ENCODE data around the gene RAB35. TPM values are rescaled to one million over a fixed set of nuclear protein-coding genes. Genes with fewer than 3 reads are reported as not detected.

RAB35 gene
- total and polyA plus RNA-seq, 2 experiments from 2014 or later: 9.9 to 16.9 TPM

DNA sequence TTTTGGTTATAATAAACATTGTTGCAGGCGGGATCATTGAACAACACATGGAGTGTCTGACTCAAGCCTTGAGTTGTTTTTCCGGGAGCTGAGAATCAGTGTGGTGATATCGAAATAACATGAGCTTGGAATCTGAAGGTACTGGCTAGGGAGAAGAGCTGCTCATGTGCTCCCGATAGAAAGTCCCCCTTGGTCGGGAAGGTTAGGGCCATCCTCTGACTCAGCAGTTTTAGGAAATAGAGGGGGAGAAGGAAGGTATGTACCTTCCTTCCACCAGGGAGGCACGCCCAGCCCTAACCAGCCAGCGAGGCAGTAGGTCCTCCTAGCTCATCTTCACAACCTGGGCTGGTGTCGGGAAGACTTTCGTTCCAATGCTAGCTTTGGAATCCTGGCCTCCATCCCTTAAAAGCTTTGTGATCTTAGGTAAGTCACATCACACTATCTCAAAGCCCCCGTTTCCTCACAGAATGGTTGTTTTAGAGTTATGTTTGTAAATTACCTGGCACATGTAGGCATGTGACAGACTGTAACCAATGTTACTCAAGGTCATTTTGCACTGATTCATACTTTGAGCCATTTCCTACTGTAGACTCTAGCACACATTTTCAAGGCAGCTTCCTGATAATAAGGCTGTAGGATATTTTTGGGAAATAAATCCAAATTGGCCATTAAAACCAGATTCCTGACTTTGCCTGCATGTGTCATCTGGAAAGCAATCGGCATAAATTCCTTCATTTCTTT lies 1.9 kb upstream of the RAB35 start (continued):
- TF ChIP-seq EZH2 (IDR thresholded peaks at IDR 0.05; ENCODE audit: low read depth, unreplicated experiment) (no peak), NANOG (IDR thresholded peaks at IDR 0.05; ENCODE audit: borderline replicate concordance) (no peak), CREB1 (CRISPR knock-in tag; IDR thresholded peaks at IDR 0.05; ENCODE audit: low read depth) (no peak), ZNF331 (CRISPR knock-in tag; IDR thresholded peaks at IDR 0.05; ENCODE audit: low read depth) (no peak), EZH2phosphoT487 (IDR thresholded peaks at IDR 0.05; ENCODE audit: unreplicated experiment) (no peak), JUNB (IDR thresholded peaks at IDR 0.05; ENCODE audit: unreplicated experiment) (no peak)
- TF ChIP-seq, protein P1, sequence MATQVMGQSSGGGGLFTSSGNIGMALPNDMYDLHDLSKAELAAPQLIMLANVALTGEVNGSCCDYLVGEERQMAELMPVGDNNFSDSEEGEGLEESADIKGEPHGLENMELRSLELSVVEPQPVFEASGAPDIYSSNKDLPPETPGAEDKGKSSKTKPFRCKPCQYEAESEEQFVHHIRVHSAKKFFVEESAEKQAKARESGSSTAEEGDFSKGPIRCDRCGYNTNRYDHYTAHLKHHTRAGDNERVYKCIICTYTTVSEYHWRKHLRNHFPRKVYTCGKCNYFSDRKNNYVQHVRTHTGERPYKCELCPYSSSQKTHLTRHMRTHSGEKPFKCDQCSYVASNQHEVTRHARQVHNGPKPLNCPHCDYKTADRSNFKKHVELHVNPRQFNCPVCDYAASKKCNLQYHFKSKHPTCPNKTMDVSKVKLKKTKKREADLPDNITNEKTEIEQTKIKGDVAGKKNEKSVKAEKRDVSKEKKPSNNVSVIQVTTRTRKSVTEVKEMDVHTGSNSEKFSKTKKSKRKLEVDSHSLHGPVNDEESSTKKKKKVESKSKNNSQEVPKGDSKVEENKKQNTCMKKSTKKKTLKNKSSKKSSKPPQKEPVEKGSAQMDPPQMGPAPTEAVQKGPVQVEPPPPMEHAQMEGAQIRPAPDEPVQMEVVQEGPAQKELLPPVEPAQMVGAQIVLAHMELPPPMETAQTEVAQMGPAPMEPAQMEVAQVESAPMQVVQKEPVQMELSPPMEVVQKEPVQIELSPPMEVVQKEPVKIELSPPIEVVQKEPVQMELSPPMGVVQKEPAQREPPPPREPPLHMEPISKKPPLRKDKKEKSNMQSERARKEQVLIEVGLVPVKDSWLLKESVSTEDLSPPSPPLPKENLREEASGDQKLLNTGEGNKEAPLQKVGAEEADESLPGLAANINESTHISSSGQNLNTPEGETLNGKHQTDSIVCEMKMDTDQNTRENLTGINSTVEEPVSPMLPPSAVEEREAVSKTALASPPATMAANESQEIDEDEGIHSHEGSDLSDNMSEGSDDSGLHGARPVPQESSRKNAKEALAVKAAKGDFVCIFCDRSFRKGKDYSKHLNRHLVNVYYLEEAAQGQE (IDR thresholded peaks at IDR 0.05; ENCODE audit: unreplicated experiment): no peak
- TF ChIP-seq, protein P2, sequence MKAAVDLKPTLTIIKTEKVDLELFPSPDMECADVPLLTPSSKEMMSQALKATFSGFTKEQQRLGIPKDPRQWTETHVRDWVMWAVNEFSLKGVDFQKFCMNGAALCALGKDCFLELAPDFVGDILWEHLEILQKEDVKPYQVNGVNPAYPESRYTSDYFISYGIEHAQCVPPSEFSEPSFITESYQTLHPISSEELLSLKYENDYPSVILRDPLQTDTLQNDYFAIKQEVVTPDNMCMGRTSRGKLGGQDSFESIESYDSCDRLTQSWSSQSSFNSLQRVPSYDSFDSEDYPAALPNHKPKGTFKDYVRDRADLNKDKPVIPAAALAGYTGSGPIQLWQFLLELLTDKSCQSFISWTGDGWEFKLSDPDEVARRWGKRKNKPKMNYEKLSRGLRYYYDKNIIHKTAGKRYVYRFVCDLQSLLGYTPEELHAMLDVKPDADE (IDR thresholded peaks at IDR 0.05): no peak
- TF ChIP-seq, protein P3, sequence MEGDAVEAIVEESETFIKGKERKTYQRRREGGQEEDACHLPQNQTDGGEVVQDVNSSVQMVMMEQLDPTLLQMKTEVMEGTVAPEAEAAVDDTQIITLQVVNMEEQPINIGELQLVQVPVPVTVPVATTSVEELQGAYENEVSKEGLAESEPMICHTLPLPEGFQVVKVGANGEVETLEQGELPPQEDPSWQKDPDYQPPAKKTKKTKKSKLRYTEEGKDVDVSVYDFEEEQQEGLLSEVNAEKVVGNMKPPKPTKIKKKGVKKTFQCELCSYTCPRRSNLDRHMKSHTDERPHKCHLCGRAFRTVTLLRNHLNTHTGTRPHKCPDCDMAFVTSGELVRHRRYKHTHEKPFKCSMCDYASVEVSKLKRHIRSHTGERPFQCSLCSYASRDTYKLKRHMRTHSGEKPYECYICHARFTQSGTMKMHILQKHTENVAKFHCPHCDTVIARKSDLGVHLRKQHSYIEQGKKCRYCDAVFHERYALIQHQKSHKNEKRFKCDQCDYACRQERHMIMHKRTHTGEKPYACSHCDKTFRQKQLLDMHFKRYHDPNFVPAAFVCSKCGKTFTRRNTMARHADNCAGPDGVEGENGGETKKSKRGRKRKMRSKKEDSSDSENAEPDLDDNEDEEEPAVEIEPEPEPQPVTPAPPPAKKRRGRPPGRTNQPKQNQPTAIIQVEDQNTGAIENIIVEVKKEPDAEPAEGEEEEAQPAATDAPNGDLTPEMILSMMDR (conservative IDR thresholded peaks at IDR 0.05; ENCODE audit: low read depth in 2 of 2): no peak

DNA sequence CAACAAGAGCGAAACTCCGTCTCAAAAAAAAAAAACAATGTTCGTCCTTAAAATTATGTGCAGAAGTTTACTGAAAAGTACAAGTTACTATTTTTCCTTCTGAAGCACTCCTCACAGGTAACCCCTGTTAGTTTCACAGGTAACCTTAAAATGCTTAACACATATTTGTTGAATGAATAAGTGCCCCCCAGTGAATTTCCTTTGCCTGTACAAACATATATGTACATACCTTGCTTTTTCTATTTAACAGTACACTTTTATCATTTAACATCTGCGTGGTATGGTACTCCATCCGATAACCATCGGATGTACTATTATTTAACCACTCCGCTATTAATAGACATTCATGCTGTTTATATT lies 1.4 kb upstream of the RAB35 start:
- H3K27me3 Mint-ChIP-seq (ENCODE audit: insufficient read depth, low read depth, poor library complexity): peaks cover 11% of the 10 kb centered on the region
- ATAC-seq (no peak), DNase-seq (ENCODE audit: low spot score) (no peak)
- H3K4me1 ChIP-seq (ENCODE audit: insufficient read depth): peaks cover 19% of the 10 kb centered on the region
- peaks cover 19% of the 10 kb centered on the region; the same call in 1 of the 2 replicates for H3F3A ChIP-seq (replicated peaks; ENCODE audit: low read depth)
- peaks cover 46% of the 10 kb centered on the region for H3K79me2 ChIP-seq (replicated peaks; ENCODE audit: insufficient read depth)
- H3K4me1 Mint-ChIP-seq: peaks cover 29% of the 10 kb centered on the region
- peak overlapping the region; percentile 91 for H3K4me3 Mint-ChIP-seq
- H3K4me3 ChIP-seq: peak overlapping the region; percentile 95
- H3K27me3 ChIP-seq (ENCODE audit: insufficient read depth): no peaks in the 10 kb centered on the region
- H3K27ac Mint-ChIP-seq: peak overlapping the region; percentile 91
- no peaks in the 10 kb centered on the region; the same call in 1 of the 2 replicates for H4K20me1 ChIP-seq (replicated peaks; ENCODE audit: insufficient read depth)
- H3K27ac ChIP-seq (ENCODE audit: low read depth): peak overlapping the region; percentile 90
- H3K36me3 ChIP-seq (ENCODE audit: insufficient read depth): no peaks in the 10 kb centered on the region; the same call in 1 of the 2 replicates
- H3K36me3 Mint-ChIP-seq (ENCODE audit: low read depth): peaks cover 36% of the 10 kb centered on the region
- H3K4me2 ChIP-seq: peak overlapping the region; percentile 100
- no peaks in the 10 kb centered on the region for H3K9me2 ChIP-seq (ENCODE audit: insufficient read depth)
- H2AFZ ChIP-seq: no peak overlapping the region; the same call in 1 of the 2 replicates
- no peaks in the 10 kb centered on the region for H3K9me3 Mint-ChIP-seq
- TF ChIP-seq STAT1 (IDR thresholded peaks at IDR 0.05; ENCODE audit: unreplicated experiment) (no peak), ZNF114 (CRISPR knock-in tag; IDR thresholded peaks at IDR 0.05) (no peak), ZNF331 (CRISPR knock-in tag; IDR thresholded peaks at IDR 0.05; ENCODE audit: low read depth) (no peak), EZH2 (IDR thresholded peaks at IDR 0.05; ENCODE audit: low read depth, unreplicated experiment) (no peak), JUNB (IDR thresholded peaks at IDR 0.05; ENCODE audit: unreplicated experiment) (no peak), EZH2phosphoT487 (IDR thresholded peaks at IDR 0.05; ENCODE audit: unreplicated experiment) (no peak), POLR2AphosphoS5 (IDR thresholded peaks at IDR 0.05; ENCODE audit: low read depth) (no peak), CREB1 (CRISPR knock-in tag; IDR thresholded peaks at IDR 0.05; ENCODE audit: low read depth) (no peak), NANOG (IDR thresholded peaks at IDR 0.05; ENCODE audit: borderline replicate concordance) (no peak)
- TF ChIP-seq, protein P2 (IDR thresholded peaks at IDR 0.05): no peak
- TF ChIP-seq, protein P3 (conservative IDR thresholded peaks at IDR 0.05; ENCODE audit: low read depth in 2 of 2): no peak

All from GM23338 (cell line).